ENCODE data around the gene PSMG2.

- TF ChIP-seq, protein P1, sequence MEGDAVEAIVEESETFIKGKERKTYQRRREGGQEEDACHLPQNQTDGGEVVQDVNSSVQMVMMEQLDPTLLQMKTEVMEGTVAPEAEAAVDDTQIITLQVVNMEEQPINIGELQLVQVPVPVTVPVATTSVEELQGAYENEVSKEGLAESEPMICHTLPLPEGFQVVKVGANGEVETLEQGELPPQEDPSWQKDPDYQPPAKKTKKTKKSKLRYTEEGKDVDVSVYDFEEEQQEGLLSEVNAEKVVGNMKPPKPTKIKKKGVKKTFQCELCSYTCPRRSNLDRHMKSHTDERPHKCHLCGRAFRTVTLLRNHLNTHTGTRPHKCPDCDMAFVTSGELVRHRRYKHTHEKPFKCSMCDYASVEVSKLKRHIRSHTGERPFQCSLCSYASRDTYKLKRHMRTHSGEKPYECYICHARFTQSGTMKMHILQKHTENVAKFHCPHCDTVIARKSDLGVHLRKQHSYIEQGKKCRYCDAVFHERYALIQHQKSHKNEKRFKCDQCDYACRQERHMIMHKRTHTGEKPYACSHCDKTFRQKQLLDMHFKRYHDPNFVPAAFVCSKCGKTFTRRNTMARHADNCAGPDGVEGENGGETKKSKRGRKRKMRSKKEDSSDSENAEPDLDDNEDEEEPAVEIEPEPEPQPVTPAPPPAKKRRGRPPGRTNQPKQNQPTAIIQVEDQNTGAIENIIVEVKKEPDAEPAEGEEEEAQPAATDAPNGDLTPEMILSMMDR (IDR thresholded peaks at IDR 0.05; ENCODE audit: borderline replicate concordance, extremely low read depth, low read length, poor library complexity, severe bottlenecking) = no peak
- TF ChIP-seq EZH2 (IDR thresholded peaks at IDR 0.05; ENCODE audit: borderline replicate concordance, low read depth, low read length, severe bottlenecking) = no peak
These were observed 72.1 kb downstream of the PSMG2 start for GRCh38 chr18:12774982-12775381.

Measured in DND-41 (cell line).